OCI-LY3 (cell line): ENCODE results near the gene EPHB2.

Experiments used
- H2AFZ ChIP-seq: fragments of 200-600, 300-600 bp; shearing (Covaris generic); 2 replicates; pipeline ENCODE4 v1.6.0; 2014; ENCODE audit warnings: antibody characterized with exemption, low read depth, low read length
- H3K27ac ChIP-seq: fragments of 200-600, 300-600 bp; sonication (generic); 2 replicates; pipeline ENCODE4 v1.5.1; 2014; ENCODE audit warnings: mild to moderate bottlenecking, low read length, moderate library complexity, mixed read lengths
- H3K27me3 ChIP-seq: fragments of 200-600, 300-600 bp; sonication (generic); 2 replicates; pipeline ENCODE4 v1.6.1; 2014; ENCODE audit warnings: low read depth, low read length, mixed read lengths
- H3K36me3 ChIP-seq: fragments of 200-600, 300-600 bp; sonication (generic); replicated peaks from 2 replicates; pipeline ENCODE3; 2014; ENCODE audit warnings: low read depth, low read length, mixed read lengths
- H3K4me1 ChIP-seq: fragments of 300-600, 200-600 bp; sonication (generic); 2 replicates; pipeline ENCODE4 v1.6.1; 2014; ENCODE audit warnings: low read length, mixed read lengths
- H3K4me2 ChIP-seq: fragments of 200-600, 300-600 bp; sonication (generic); 2 replicates; pipeline ENCODE4 v1.6.1; 2014; ENCODE audit warnings: low read length, mixed read lengths
- H3K4me3 ChIP-seq: fragments of 300-600, 200-600 bp; sonication (generic); 2 replicates; pipeline ENCODE4 v1.5.1; 2014; ENCODE audit warnings: antibody characterized with exemption, mild to moderate bottlenecking, low read length, moderate library complexity
- H3K79me2 ChIP-seq: fragments of 300-600, 200-600 bp; shearing (Covaris generic); 2 replicates; pipeline ENCODE4 v1.6.1; 2014; ENCODE audit warnings: mild to moderate bottlenecking, low read length, mixed read lengths
- H3K9ac ChIP-seq: fragments of 300-600, 200-600 bp; shearing (Covaris generic); 2 replicates; pipeline ENCODE4 v1.6.0; 2014; ENCODE audit warnings: mild to moderate bottlenecking, low read length, moderate library complexity
- H3K9me3 ChIP-seq: fragments of 200-600, 300-600 bp; shearing (Covaris generic); 2 replicates; pipeline ENCODE4 v1.6.1; 2014; ENCODE audit warnings: low read length, mixed read lengths; ENCODE audit not compliant: insufficient read depth
- H4K20me1 ChIP-seq: fragments of 200-600, 300-600 bp; sonication (generic); 2 replicates; pipeline ENCODE4 v1.6.1; 2016; ENCODE audit warnings: low read length, mixed read lengths; ENCODE audit not compliant: insufficient read depth
- CTCF ChIP-seq: fragments of 200-600, 300-600 bp; sonication (generic); IDR thresholded peaks from 2 replicates; pipeline ENCODE4 v1.5.1; 2014; ENCODE audit warnings: antibody characterized with exemption, low read length, low read depth
- EZH2phosphoT487 ChIP-seq: fragments of 200-600 bp; shearing (Covaris generic); IDR thresholded peaks from 2 replicates; pipeline ENCODE4 v1.6.1; 2018; ENCODE audit warnings: antibody characterized with exemption, mixed run types, low read depth

Gene EPHB2

GRCh38 chr1:22918644-22919043 lies 208.0 kb downstream of the EPHB2 start:
- no peaks in the 10 kb centered on the region for H3K4me1 ChIP-seq
- no peaks in the 10 kb centered on the region for H3K9me3 ChIP-seq
- TF ChIP-seq EZH2phosphoT487: no peak
- no peak for TF ChIP-seq CTCF
- no peak overlapping the region for H3K27ac ChIP-seq
- H2AFZ ChIP-seq: no peak overlapping the region
- no peak overlapping the region for H3K4me2 ChIP-seq
- H3K36me3 ChIP-seq: no peaks in the 10 kb centered on the region
- no peaks in the 10 kb centered on the region for H3K27me3 ChIP-seq
- no peaks in the 10 kb centered on the region for H3K79me2 ChIP-seq
- H3K4me3 ChIP-seq: no peak overlapping the region
- no peak overlapping the region for H3K9ac ChIP-seq
- no peaks in the 10 kb centered on the region for H4K20me1 ChIP-seq

- H3K79me2 ChIP-seq: no peaks in the 10 kb centered on the region
- H3K27me3 ChIP-seq: no peaks in the 10 kb centered on the region
- H3K4me3 ChIP-seq: no peak overlapping the region
- no peak overlapping the region for H3K4me2 ChIP-seq
- no peaks in the 10 kb centered on the region for H3K4me1 ChIP-seq
- H3K27ac ChIP-seq: no peak overlapping the region
- H2AFZ ChIP-seq: no peak overlapping the region
- H3K9ac ChIP-seq: no peak overlapping the region
- TF ChIP-seq EZH2phosphoT487: no peak
- no peak for TF ChIP-seq CTCF
- H3K36me3 ChIP-seq: no peaks in the 10 kb centered on the region
- no peaks in the 10 kb centered on the region for H3K9me3 ChIP-seq
- H4K20me1 ChIP-seq: no peaks in the 10 kb centered on the region
These were observed 208.8 kb downstream of the EPHB2 start for GRCh38 chr1:22919341-22920025.

GRCh38 chr1:22920026-22920733 lies 209.5 kb downstream of the EPHB2 start:
- Histone ChIP-seq H3K27ac (no peak overlapping the region), H3K36me3 (no peaks in the 10 kb centered on the region), H2AFZ (no peak overlapping the region), H3K9me3 (no peaks in the 10 kb centered on the region), H3K4me2 (no peak overlapping the region), H3K4me3 (no peak overlapping the region), H3K9ac (no peak overlapping the region), H3K4me1 (no peaks in the 10 kb centered on the region), H3K79me2 (no peaks in the 10 kb centered on the region), H4K20me1 (no peaks in the 10 kb centered on the region), H3K27me3 (no peaks in the 10 kb centered on the region)
- TF ChIP-seq CTCF (no peak), EZH2phosphoT487 (no peak)

- H3K9me3 ChIP-seq: no peaks in the 10 kb centered on the region
- H3K27me3 ChIP-seq: no peaks in the 10 kb centered on the region
- no peak overlapping the region for H2AFZ ChIP-seq
- H3K4me2 ChIP-seq: no peak overlapping the region
- H3K79me2 ChIP-seq: no peaks in the 10 kb centered on the region
- H3K27ac ChIP-seq: no peak overlapping the region
- no peak overlapping the region for H3K9ac ChIP-seq
- H3K36me3 ChIP-seq: no peaks in the 10 kb centered on the region
- H3K4me1 ChIP-seq: no peaks in the 10 kb centered on the region
- TF ChIP-seq EZH2phosphoT487 (no peak), CTCF (no peak)
- no peak overlapping the region for H3K4me3 ChIP-seq
- no peaks in the 10 kb centered on the region for H4K20me1 ChIP-seq
These were observed 210.3 kb downstream of the EPHB2 start for GRCh38 chr1:22920734-22921451.
